IPS-18a (cell line): ENCODE data around the gene ZNF177.
A peak's percentile ranks its signal among the peaks of the same experiment; 100 is the strongest.
"Not testable (repeated sequence)": the region's sequence is repeated elsewhere in the genome, so short reads cannot be mapped to it uniquely, and the experiment has no call there.

Experiments used
- H3K27ac ChIP-seq: one replicate; pipeline ENCODE4 v1.5.1; 2013; ENCODE audit warnings: low read length
- H3K27me3 ChIP-seq: one replicate; pipeline ENCODE4 v1.6.1; 2013; ENCODE audit warnings: mild to moderate bottlenecking, low read length; ENCODE audit not compliant: control insufficient read depth, insufficient read depth
- H3K36me3 ChIP-seq: one replicate; pipeline ENCODE4 v1.6.1; 2013; ENCODE audit warnings: low read depth, low read length; ENCODE audit not compliant: control insufficient read depth
- H3K4me1 ChIP-seq: one replicate; pipeline ENCODE4 v1.6.1; 2013; ENCODE audit warnings: low read depth, low read length; ENCODE audit not compliant: control insufficient read depth
- H3K4me3 ChIP-seq: one replicate; pipeline ENCODE4 v1.5.1; 2013; ENCODE audit warnings: low read length
- H3K9ac ChIP-seq: one replicate; pipeline ENCODE4 v1.6.1; 2013; ENCODE audit warnings: mild to moderate bottlenecking, low read length, moderate library complexity
- H3K9me3 ChIP-seq: one replicate; pipeline ENCODE4 v1.6.1; 2013; ENCODE audit warnings: low read depth, low read length; ENCODE audit not compliant: control insufficient read depth

Gene ZNF177

GRCh38 chr19:9362905-9363304 lies at the start of gene ZNF177:
Gene ZNF177, plus strand, starts transcription at chr19:9363013. Its CDS starts 15,299 bp downstream, at chr19:9378312.
- Histone ChIP-seq H3K9me3 (peaks cover 50% of the 10 kb centered on the region), H3K27me3 (no peaks in the 10 kb centered on the region), H3K4me3 (no peak within 1 kb of the TSS), H3K9ac (no peak within 1 kb of the TSS), H3K36me3 (no peaks in the 10 kb centered on the region), H3K4me1 (no peaks in the 10 kb centered on the region), H3K27ac (no peak within 1 kb of the TSS)

GRCh38 chr19:9313756-9314155 lies 49.1 kb upstream of the ZNF177 start:
- Histone ChIP-seq H3K36me3 (no peaks in the 10 kb centered on the region), H3K27me3 (peaks cover under 1% of the 10 kb centered on the region), H3K9ac (no peak overlapping the region), H3K27ac (no peak overlapping the region), H3K4me1 (peaks cover 1% of the 10 kb centered on the region), H3K9me3 (peaks cover 23% of the 10 kb centered on the region), H3K4me3 (no peak overlapping the region)

- no peaks in the 10 kb centered on the region for H3K36me3 ChIP-seq
- H3K9ac ChIP-seq, result no peak overlapping the region
- peaks cover 3% of the 10 kb centered on the region for H3K4me1 ChIP-seq
- H3K4me3 ChIP-seq, result no peak overlapping the region
- no peak overlapping the region for H3K27ac ChIP-seq
- peaks cover 6% of the 10 kb centered on the region for H3K9me3 ChIP-seq
- no peaks in the 10 kb centered on the region for H3K27me3 ChIP-seq
Measured at GRCh38 chr19:9321338-9321737, 41.5 kb upstream of the ZNF177 start.

- not testable (repeated sequence) for H3K36me3 ChIP-seq, H3K27ac ChIP-seq, H3K4me3 ChIP-seq, H3K27me3 ChIP-seq, H3K9me3 ChIP-seq, H3K4me1 ChIP-seq, H3K9ac ChIP-seq
Measured at GRCh38 chr19:9321756-9322155, 41.1 kb upstream of the ZNF177 start.

GRCh38 chr19:9322201-9322600 lies 40.6 kb upstream of the ZNF177 start:
- not testable (repeated sequence) for H3K4me3 ChIP-seq, H3K36me3 ChIP-seq, H3K9me3 ChIP-seq, H3K27ac ChIP-seq, H3K27me3 ChIP-seq, H3K9ac ChIP-seq, H3K4me1 ChIP-seq

- H3K4me1 ChIP-seq, result peaks cover 3% of the 10 kb centered on the region
- peak overlapping the region; percentile 79 for H3K4me3 ChIP-seq
- peaks cover 12% of the 10 kb centered on the region for H3K9me3 ChIP-seq
- H3K9ac ChIP-seq, result no peak overlapping the region
- no peaks in the 10 kb centered on the region for H3K36me3 ChIP-seq
- no peak overlapping the region for H3K27ac ChIP-seq
- H3K27me3 ChIP-seq, result no peaks in the 10 kb centered on the region
Measured at GRCh38 chr19:9323557-9323918, 39.3 kb upstream of the ZNF177 start.

GRCh38 chr19:9323919-9324583 lies 38.8 kb upstream of the ZNF177 start, which contains the start of gene ZNF559:
Gene ZNF559, plus strand, starts transcription at chr19:9324179. Its CDS starts 14,371 bp downstream, at chr19:9338550.
- Histone ChIP-seq H3K27ac (no peak within 1 kb of the TSS), H3K9ac (peak within 1 kb of the TSS; percentile 74), H3K4me3 (peak within 1 kb of the TSS; percentile 79), H3K4me1 (peaks cover 3% of the 10 kb centered on the region), H3K9me3 (peaks cover 17% of the 10 kb centered on the region), H3K27me3 (no peaks in the 10 kb centered on the region), H3K36me3 (no peaks in the 10 kb centered on the region)

- Histone ChIP-seq H3K27ac (no peak overlapping the region), H3K9me3 (peaks cover 19% of the 10 kb centered on the region), H3K27me3 (no peaks in the 10 kb centered on the region), H3K36me3 (no peaks in the 10 kb centered on the region), H3K4me1 (peaks cover 3% of the 10 kb centered on the region), H3K4me3 (peak overlapping the region; percentile 79), H3K9ac (peak overlapping the region; percentile 74)
Measured at GRCh38 chr19:9324584-9324962, 38.2 kb upstream of the ZNF177 start.

GRCh38 chr19:9329999-9330398 lies 32.8 kb upstream of the ZNF177 start:
- no peaks in the 10 kb centered on the region for H3K27me3 ChIP-seq
- H3K9ac ChIP-seq, result no peak overlapping the region
- H3K36me3 ChIP-seq, result peaks cover 4% of the 10 kb centered on the region
- peaks cover 55% of the 10 kb centered on the region for H3K9me3 ChIP-seq
- no peaks in the 10 kb centered on the region for H3K4me1 ChIP-seq
- no peak overlapping the region for H3K4me3 ChIP-seq
- no peak overlapping the region for H3K27ac ChIP-seq

- Histone ChIP-seq H3K36me3 (peaks cover 24% of the 10 kb centered on the region), H3K9me3 (peaks cover 87% of the 10 kb centered on the region), H3K4me3 (no peak overlapping the region)
Measured at GRCh38 chr19:9342610-9343304, 20.1 kb upstream of the ZNF177 start.

GRCh38 chr19:9345005-9345404 lies 17.8 kb upstream of the ZNF177 start:
- H3K36me3 ChIP-seq, result peaks cover 14% of the 10 kb centered on the region
- H3K9me3 ChIP-seq, result peaks cover 86% of the 10 kb centered on the region
- no peak overlapping the region for H3K9ac ChIP-seq

More at GRCh38 chr19:9342610-9343304, 20.1 kb upstream of the ZNF177 start:
- H3K4me1 ChIP-seq, result no peaks in the 10 kb centered on the region
- H3K27me3 ChIP-seq, result no peaks in the 10 kb centered on the region
- H3K9ac ChIP-seq, result no peak overlapping the region
- no peak overlapping the region for H3K27ac ChIP-seq

GRCh38 chr19:9348253-9348652 lies 14.6 kb upstream of the ZNF177 start:
- H3K9ac ChIP-seq, result no peak overlapping the region
- peaks cover 74% of the 10 kb centered on the region for H3K9me3 ChIP-seq
- no peak overlapping the region for H3K27ac ChIP-seq
- H3K36me3 ChIP-seq, result peaks cover 5% of the 10 kb centered on the region
- no peaks in the 10 kb centered on the region for H3K27me3 ChIP-seq
- H3K4me3 ChIP-seq, result no peak overlapping the region
- H3K4me1 ChIP-seq, result no peaks in the 10 kb centered on the region

More at GRCh38 chr19:9345005-9345404, 17.8 kb upstream of the ZNF177 start:
- H3K27me3 ChIP-seq, result no peaks in the 10 kb centered on the region
- no peak overlapping the region for H3K27ac ChIP-seq
- H3K4me1 ChIP-seq, result no peaks in the 10 kb centered on the region
- H3K4me3 ChIP-seq, result no peak overlapping the region
